BE2C (cell line): ENCODE measurements around the gene SLC22A14.
A peak's percentile ranks its signal among the peaks of the same experiment; 100 is the strongest.
"Not testable (repeated sequence)": the region's sequence is repeated elsewhere in the genome, so short reads cannot be mapped to it uniquely, and the experiment has no call there.

Experiments
- DNase-seq: peaks from one replicate; pipeline ENCODE4 v3.0.0-alpha.2; 2020
- H3K27me3 ChIP-seq: fragments of 250-450 bp; sonication (Bioruptor Pico); 2 replicates; pipeline ENCODE4 v1.5.1; 2020; ENCODE audit warnings: mild to moderate bottlenecking
- H3K36me3 ChIP-seq: fragments of 250-450 bp; sonication (Bioruptor Pico); 2 replicates; pipeline ENCODE4 v1.5.1; 2020; ENCODE audit warnings: mild to moderate bottlenecking
- H3K4me1 ChIP-seq: fragments of 250-450 bp; sonication (Bioruptor Pico); 2 replicates; pipeline ENCODE4 v1.5.1; 2020
- H3K4me3 ChIP-seq: 2 replicates; pipeline ENCODE4 v1.5.1; 2011; ENCODE audit warnings: low read depth, low read length
- H3K9me3 ChIP-seq: fragments of 250-450 bp; sonication (Bioruptor Pico); 2 replicates; pipeline ENCODE4 v1.5.1; 2020
- CTCF ChIP-seq: IDR thresholded peaks from 2 replicates; pipeline ENCODE4 v1.5.1; 2012; ENCODE audit warnings: mild to moderate bottlenecking, low read depth, low read length

The SLC22A14 gene

GRCh38 chr3:38284756-38285150 lies 2.7 kb downstream of the SLC22A14 start:
- Histone ChIP-seq H3K27me3 (no peaks in the 10 kb centered on the region), H3K4me1 (no peaks in the 10 kb centered on the region), H3K4me3 (no peak overlapping the region), H3K36me3 (no peaks in the 10 kb centered on the region), H3K9me3 (no peaks in the 10 kb centered on the region)
- no peak for DNase-seq
- no peak for TF ChIP-seq CTCF

- DNase-seq, H3K9me3 ChIP-seq, H3K27me3 ChIP-seq, H3K36me3 ChIP-seq, H3K4me1 ChIP-seq, H3K4me3 ChIP-seq: not testable (repeated sequence)
Observed at GRCh38 chr3:38289286-38290217, 7.5 kb downstream of the SLC22A14 start.

GRCh38 chr3:38297053-38297452 lies 15.0 kb downstream of the SLC22A14 start:
- H3K4me3 ChIP-seq, H3K4me1 ChIP-seq, H3K9me3 ChIP-seq, H3K27me3 ChIP-seq, DNase-seq, H3K36me3 ChIP-seq: not testable (repeated sequence)

GRCh38 chr3:38297537-38297936 lies 15.4 kb downstream of the SLC22A14 start:
- no peak overlapping the region for H3K4me3 ChIP-seq
- H3K9me3 ChIP-seq, result no peaks in the 10 kb centered on the region
- DNase-seq, result no peak
- no peak for TF ChIP-seq CTCF
- H3K4me1 ChIP-seq, result no peaks in the 10 kb centered on the region
- no peaks in the 10 kb centered on the region for H3K36me3 ChIP-seq
- no peaks in the 10 kb centered on the region for H3K27me3 ChIP-seq

- Histone ChIP-seq H3K4me1 (no peaks in the 10 kb centered on the region), H3K27me3 (no peaks in the 10 kb centered on the region), H3K36me3 (no peaks in the 10 kb centered on the region), H3K4me3 (no peak overlapping the region), H3K9me3 (no peaks in the 10 kb centered on the region)
- TF ChIP-seq CTCF, result peak; percentile 0; the same call in 1 of the 2 replicates
- no peak for DNase-seq
Observed at GRCh38 chr3:38297947-38298711, 16.0 kb downstream of the SLC22A14 start.

GRCh38 chr3:38306941-38307340 lies 24.8 kb downstream of the SLC22A14 start:
- TF ChIP-seq CTCF, result no peak
- Histone ChIP-seq H3K4me1 (no peaks in the 10 kb centered on the region), H3K27me3 (no peaks in the 10 kb centered on the region), H3K36me3 (no peaks in the 10 kb centered on the region), H3K9me3 (no peaks in the 10 kb centered on the region), H3K4me3 (no peak overlapping the region)
- no peak for DNase-seq

GRCh38 chr3:38307599-38307998 lies 25.5 kb downstream of the SLC22A14 start:
- Histone ChIP-seq H3K9me3 (no peaks in the 10 kb centered on the region), H3K4me1 (no peaks in the 10 kb centered on the region), H3K27me3 (no peaks in the 10 kb centered on the region), H3K4me3 (no peak overlapping the region), H3K36me3 (no peaks in the 10 kb centered on the region)
- DNase-seq, result no peak
- no peak for TF ChIP-seq CTCF
